ENCODE results near the gene ESRRG. TPM values are rescaled to one million over a fixed set of nuclear protein-coding genes. Genes with fewer than 3 reads are reported as not detected.

Gene ESRRG
- total RNA-seq, 2 donors from 2014 or later = 4.1 to 16.2 TPM

DNA sequence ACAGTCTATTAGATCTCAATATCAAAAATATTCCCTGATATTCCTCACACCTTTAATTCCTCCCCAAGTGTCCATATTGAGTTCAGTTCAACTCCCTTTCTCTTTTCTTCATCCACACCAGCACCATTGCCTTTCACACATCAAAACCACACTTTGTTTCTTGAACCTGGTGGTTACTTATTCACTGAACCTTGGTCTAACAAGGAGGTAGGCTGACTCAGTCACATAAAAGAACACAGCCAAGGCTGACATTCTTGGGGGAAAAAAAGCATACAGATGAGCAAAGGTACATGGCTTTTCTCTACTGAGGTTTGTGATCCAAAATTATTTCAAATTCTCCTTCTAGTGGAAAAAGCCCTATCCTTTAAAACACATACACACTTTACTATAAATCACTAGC lies 168.3 kb downstream of the ESRRG start:
- Histone ChIP-seq H3K9me3 (no peaks in the 10 kb centered on the region), H3K27me3 (replicated peaks; ENCODE audit: insufficient read depth) (no peaks in the 10 kb centered on the region), H3K4me1 (replicated peaks) (no peaks in the 10 kb centered on the region), H3K27ac (no peak overlapping the region), H3K4me3 (no peak overlapping the region), H3K36me3 (no peaks in the 10 kb centered on the region)
- TF ChIP-seq CTCF (IDR thresholded peaks at IDR 0.05) (no peak), POLR2A (IDR thresholded peaks at IDR 0.05) (no peak), POLR2AphosphoS5 (IDR thresholded peaks at IDR 0.05) (no peak)
- intact Hi-C loops (cut with DNase I) = no loop called here
- DNase-seq (ENCODE audit: low spot score) = no peak

DNA sequence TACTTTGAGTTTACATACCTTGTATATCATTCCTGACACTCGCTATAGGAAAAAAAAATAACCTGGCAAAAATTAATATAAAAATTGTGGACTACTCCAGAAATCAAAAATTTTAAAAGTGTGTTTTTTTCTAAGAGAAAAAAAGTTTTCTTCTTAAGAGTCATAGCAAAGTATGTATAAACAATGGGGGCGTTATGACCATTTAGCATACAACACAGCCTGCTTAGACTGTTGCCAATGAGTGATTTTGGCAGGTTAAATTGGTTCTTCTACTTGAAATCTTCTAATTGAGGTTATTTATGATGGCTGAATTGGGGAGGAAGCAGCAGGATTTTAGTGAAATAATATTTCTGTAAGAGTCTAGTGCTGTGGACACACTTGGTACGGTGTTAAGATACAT lies 169.5 kb downstream of the ESRRG start:
- no peak for DNase-seq (ENCODE audit: low spot score)
- 86% methylated on average over 3 of the region's 3 CpGs for WGBS
- no peaks in the 10 kb centered on the region for H3K9me3 ChIP-seq
- H3K27ac ChIP-seq = no peak overlapping the region
- H3K4me1 ChIP-seq (replicated peaks) = no peaks in the 10 kb centered on the region
- no peak overlapping the region for H3K4me3 ChIP-seq
- intact Hi-C loops (cut with DNase I) = no loop called here
- H3K36me3 ChIP-seq = no peaks in the 10 kb centered on the region
- TF ChIP-seq POLR2A (IDR thresholded peaks at IDR 0.05) = no peak
- TF ChIP-seq CTCF (IDR thresholded peaks at IDR 0.05) = no peak
- TF ChIP-seq POLR2AphosphoS5 (IDR thresholded peaks at IDR 0.05) = no peak
- no peaks in the 10 kb centered on the region for H3K27me3 ChIP-seq (replicated peaks; ENCODE audit: insufficient read depth)

DNA sequence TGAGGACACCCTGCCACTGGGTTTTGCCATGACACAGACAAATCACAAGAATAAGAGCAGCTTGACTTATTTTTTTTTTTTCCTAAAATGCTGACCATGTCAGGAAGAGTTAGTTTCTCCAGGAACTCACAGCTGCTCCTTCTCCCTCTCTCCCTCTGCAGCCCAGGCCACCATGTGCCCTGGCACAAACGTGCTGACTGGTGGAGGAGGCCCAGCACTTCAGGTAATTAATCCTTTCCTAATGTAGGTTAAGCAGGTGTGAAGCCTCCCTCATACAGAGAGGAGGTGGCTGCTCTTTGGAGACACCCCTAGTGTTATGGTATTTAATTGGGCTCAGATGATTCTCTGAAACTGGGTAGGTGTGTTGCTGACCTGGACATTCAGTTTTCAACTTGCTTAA lies 170.2 kb downstream of the ESRRG start:
- 71% methylated on average over 1 of the region's 1 CpG for WGBS
- intact Hi-C loops (cut with DNase I) = no loop called here
- Histone ChIP-seq H3K4me1 (replicated peaks) (no peaks in the 10 kb centered on the region), H3K27me3 (replicated peaks; ENCODE audit: insufficient read depth) (no peaks in the 10 kb centered on the region), H3K36me3 (no peaks in the 10 kb centered on the region), H3K27ac (no peak overlapping the region), H3K9me3 (no peaks in the 10 kb centered on the region), H3K4me3 (no peak overlapping the region)
- TF ChIP-seq POLR2AphosphoS5 (IDR thresholded peaks at IDR 0.05) = no peak
- TF ChIP-seq CTCF (IDR thresholded peaks at IDR 0.05) = no peak
- no peak for TF ChIP-seq POLR2A (IDR thresholded peaks at IDR 0.05)
- DNase-seq (ENCODE audit: low spot score) = no peak

GRCh38 chr1:216549796-216550195 lies 173.4 kb downstream of the ESRRG start:
- no peak for TF ChIP-seq POLR2AphosphoS5 (IDR thresholded peaks at IDR 0.05)
- no peak for TF ChIP-seq CTCF (IDR thresholded peaks at IDR 0.05)
- no peak for TF ChIP-seq POLR2A (IDR thresholded peaks at IDR 0.05)
- DNase-seq (ENCODE audit: low spot score) = no peak
- no peaks in the 10 kb centered on the region for H3K36me3 ChIP-seq
- no peaks in the 10 kb centered on the region for H3K4me1 ChIP-seq (replicated peaks)
- WGBS = 72% methylated on average over 4 of the region's 4 CpGs
- intact Hi-C loops (cut with DNase I) = no loop called here
- no peak overlapping the region for H3K4me3 ChIP-seq
- H3K27ac ChIP-seq = no peak overlapping the region
- no peaks in the 10 kb centered on the region for H3K9me3 ChIP-seq
- H3K27me3 ChIP-seq (replicated peaks; ENCODE audit: insufficient read depth) = no peaks in the 10 kb centered on the region

- Histone ChIP-seq H3K27ac (no peak overlapping the region), H3K27me3 (replicated peaks; ENCODE audit: insufficient read depth) (no peaks in the 10 kb centered on the region), H3K36me3 (no peaks in the 10 kb centered on the region), H3K9me3 (no peaks in the 10 kb centered on the region), H3K4me3 (no peak overlapping the region), H3K4me1 (replicated peaks) (no peaks in the 10 kb centered on the region)
- TF ChIP-seq CTCF (IDR thresholded peaks at IDR 0.05) (no peak), POLR2A (IDR thresholded peaks at IDR 0.05) (no peak), POLR2AphosphoS5 (IDR thresholded peaks at IDR 0.05) (no peak)
- DNase-seq (ENCODE audit: low spot score) = no peak
- 62% methylated on average over 2 of the region's 2 CpGs for WGBS
- intact Hi-C loops (cut with DNase I) = no loop called here
Observed at GRCh38 chr1:216542741-216543140, 180.5 kb downstream of the ESRRG start.
